HG03280 (cell line): Measurements from ENCODE around the gene FAP.

Experiments
- ATAC-seq: cut with Tn5 transposase; IDR thresholded peaks from one replicate; pipeline ENCODE4 v1.9.1; 2021; ENCODE audit warnings: mild to moderate bottlenecking, moderate library complexity; ENCODE audit not compliant: unreplicated experiment

FAP gene

GRCh38 chr2:162244541-162245031, 1.3 kb upstream of the FAP start:
- no peak for ATAC-seq

- no peak for ATAC-seq
These were observed 470 bp upstream of the FAP start for GRCh38 chr2:162243715-162244114.

- ATAC-seq: no peak
These were observed 512 bp downstream of the FAP start for GRCh38 chr2:162242586-162243280.

GRCh38 chr2:162241571-162241970, 1.7 kb downstream of the FAP start:
- no peak for ATAC-seq

- no peak for ATAC-seq
These were observed 8.4 kb downstream of the FAP start for GRCh38 chr2:162234620-162235462.

- ATAC-seq: no peak
These were observed 10.0 kb downstream of the FAP start for GRCh38 chr2:162233197-162233596.

GRCh38 chr2:162232671-162233070, 10.6 kb downstream of the FAP start:
- no peak for ATAC-seq

GRCh38 chr2:162232027-162232426, 11.2 kb downstream of the FAP start:
- no peak for ATAC-seq

- no peak for ATAC-seq
These were observed 12.5 kb downstream of the FAP start for GRCh38 chr2:162230761-162231160.

- no peak for ATAC-seq
These were observed 16.4 kb downstream of the FAP start for GRCh38 chr2:162226836-162227235.

- peak; percentile 87 for ATAC-seq
These were observed 22.2 kb downstream of the FAP start for GRCh38 chr2:162221064-162221463.

GRCh38 chr2:162220368-162220767, 22.9 kb downstream of the FAP start:
- ATAC-seq: no peak

GRCh38 chr2:162219426-162219825, 23.8 kb downstream of the FAP start:
- no peak for ATAC-seq

GRCh38 chr2:162217598-162217997, 25.6 kb downstream of the FAP start:
- no peak for ATAC-seq

GRCh38 chr2:162215162-162215561, 28.1 kb downstream of the FAP start:
- no peak for ATAC-seq

- no peak for ATAC-seq
These were observed 30.9 kb downstream of the FAP start for GRCh38 chr2:162212366-162212765.

GRCh38 chr2:162211732-162212131, 31.5 kb downstream of the FAP start:
- ATAC-seq: no peak

GRCh38 chr2:162210385-162210784, 32.9 kb downstream of the FAP start:
- no peak for ATAC-seq

GRCh38 chr2:162202203-162202602, 41.0 kb downstream of the FAP start:
- ATAC-seq: no peak

GRCh38 chr2:162200636-162201035, 42.6 kb downstream of the FAP start:
- ATAC-seq: no peak

- no peak for ATAC-seq
These were observed 43.3 kb downstream of the FAP start for GRCh38 chr2:162199913-162200312.

- ATAC-seq: no peak
These were observed 45.0 kb downstream of the FAP start for GRCh38 chr2:162198239-162198638.
